H9 (cell line): ENCODE measurements around the gene DBNDD2. TPM values are rescaled to one million over a fixed set of nuclear protein-coding genes. Genes with fewer than 3 reads are reported as not detected.

ENCODE experiments used
- DNase-seq: peaks from one replicate; pipeline ENCODE4 v3.0.0-alpha.2; 2017
- H2AFZ ChIP-seq: one replicate; pipeline ENCODE4 v1.6.1; 2013; ENCODE audit warnings: mild to moderate bottlenecking, low read length, control low read depth, moderate library complexity
- H2AK5ac ChIP-seq: 2 replicates; pipeline ENCODE4 v1.6.1; 2013; ENCODE audit warnings: low read length, control low read depth, mixed read lengths; ENCODE audit not compliant: insufficient read length
- H2BK120ac ChIP-seq: one replicate; pipeline ENCODE4 v1.6.1; 2013; ENCODE audit warnings: low read depth, mild to moderate bottlenecking, low read length, control low read depth, inconsistent platforms; ENCODE audit not compliant: poor library complexity, severe bottlenecking
- H2BK12ac ChIP-seq: 2 replicates; pipeline ENCODE4 v1.6.1; 2013; ENCODE audit warnings: low read length, control low read depth, mixed read lengths, low read depth; ENCODE audit not compliant: insufficient read length
- H2BK15ac ChIP-seq: 2 replicates; pipeline ENCODE4 v1.6.1; 2013; ENCODE audit warnings: low read depth, low read length, control low read depth
- H2BK20ac ChIP-seq: one replicate; pipeline ENCODE4 v1.6.1; 2013; ENCODE audit warnings: low read depth, mild to moderate bottlenecking, low read length, control low read depth, inconsistent platforms; ENCODE audit not compliant: poor library complexity, severe bottlenecking
- H2BK5ac ChIP-seq: 2 replicates; pipeline ENCODE4 v1.6.1; 2013; ENCODE audit warnings: low read length, control low read depth, mixed read lengths; ENCODE audit not compliant: insufficient read length
- H3K14ac ChIP-seq: 2 replicates; pipeline ENCODE4 v1.6.1; 2013; ENCODE audit warnings: low read length, control low read depth; ENCODE audit not compliant: insufficient read depth
- H3K18ac ChIP-seq: 2 replicates; pipeline ENCODE4 v1.6.1; 2013; ENCODE audit warnings: low read depth, mild to moderate bottlenecking, mixed read lengths, low read length, control low read depth; ENCODE audit not compliant: insufficient read length
- H3K23ac ChIP-seq: 2 replicates; pipeline ENCODE4 v1.6.1; 2013; ENCODE audit warnings: low read length, control low read depth, mixed read lengths, low read depth; ENCODE audit not compliant: insufficient read length
- H3K23me2 ChIP-seq: 2 replicates; pipeline ENCODE4 v1.6.1; 2013; ENCODE audit warnings: low read depth, mild to moderate bottlenecking, mixed read lengths, low read length, control low read depth; ENCODE audit not compliant: insufficient read length, poor library complexity, severe bottlenecking
- H3K27ac ChIP-seq: 2 replicates; pipeline ENCODE4 v1.5.1; 2013; ENCODE audit warnings: low read length, control low read depth, mixed read lengths, low read depth; ENCODE audit not compliant: insufficient read length
- H3K27me3 ChIP-seq: 2 replicates; pipeline ENCODE4 v1.6.1; 2013; ENCODE audit warnings: low read length, control low read depth, inconsistent platforms; ENCODE audit not compliant: insufficient read depth
- H3K4ac ChIP-seq: 2 replicates; pipeline ENCODE4 v1.6.1; 2013; ENCODE audit warnings: low read depth, mild to moderate bottlenecking, control low read depth, inconsistent platforms, low read length, moderate library complexity
- H3K4me1 ChIP-seq: 2 replicates; pipeline ENCODE4 v1.6.1; 2013; ENCODE audit warnings: low read length, control low read depth, inconsistent platforms; ENCODE audit not compliant: insufficient read depth
- H3K4me2 ChIP-seq: 2 replicates; pipeline ENCODE4 v1.6.1; 2013; ENCODE audit warnings: low read length, control low read depth, mixed read lengths; ENCODE audit not compliant: insufficient read length, insufficient read depth
- H3K56ac ChIP-seq: 2 replicates; pipeline ENCODE4 v1.6.1; 2013; ENCODE audit warnings: low read depth, mild to moderate bottlenecking, mixed read lengths, low read length, control low read depth; ENCODE audit not compliant: insufficient read length
- H3K79me1 ChIP-seq: 2 replicates; pipeline ENCODE4 v1.6.1; 2013; ENCODE audit warnings: low read depth, mild to moderate bottlenecking, moderate library complexity, low read length, control low read depth, inconsistent platforms; ENCODE audit not compliant: insufficient read depth, poor library complexity, severe bottlenecking
- H3K79me2 ChIP-seq: 2 replicates; pipeline ENCODE4 v1.6.1; 2013; ENCODE audit warnings: low read length, control low read depth, inconsistent platforms; ENCODE audit not compliant: insufficient read depth
- H3K9ac ChIP-seq: 2 replicates; pipeline ENCODE4 v1.6.1; 2013; ENCODE audit warnings: low read length, control low read depth, mixed read lengths; ENCODE audit not compliant: insufficient read length; ENCODE audit errors: extremely low read depth
- H3K9me3 ChIP-seq: one replicate; pipeline ENCODE4 v1.6.1; 2013; ENCODE audit warnings: low read depth, low read length, inconsistent platforms; ENCODE audit not compliant: control insufficient read depth
- H3T11ph ChIP-seq: one replicate; pipeline ENCODE4 v1.6.1; 2013; ENCODE audit warnings: mild to moderate bottlenecking, low read length, control low read depth, inconsistent platforms
- H4K20me1 ChIP-seq: one replicate; pipeline ENCODE4 v1.6.1; 2013; ENCODE audit not compliant: control insufficient read depth, insufficient read length, insufficient read depth
- H4K5ac ChIP-seq: 2 replicates; pipeline ENCODE4 v1.6.1; 2013; ENCODE audit warnings: low read depth, mild to moderate bottlenecking, mixed read lengths, low read length, control low read depth; ENCODE audit not compliant: insufficient read length
- H4K8ac ChIP-seq: replicated peaks from 2 replicates; pipeline ENCODE4 v1.6.1; 2013; ENCODE audit warnings: low read length, control low read depth, mixed read lengths, low read depth; ENCODE audit not compliant: insufficient read length
- H4K91ac ChIP-seq: 2 replicates; pipeline ENCODE4 v1.6.1; 2013; ENCODE audit warnings: low read depth, mild to moderate bottlenecking, moderate library complexity, mixed read lengths, low read length, control low read depth; ENCODE audit not compliant: insufficient read length
- H3K27ac Mint-ChIP-seq, 3 experiments: 2 replicates in 2 of 3; 3 replicates in 1 of 3; pipeline ENCODE4 v1.8.0; 2020 to 2021; ENCODE audit warnings: mixed read lengths in 3 of 3, mild to moderate bottlenecking in 1 of 3, moderate library complexity in 1 of 3
- H3K27me3 Mint-ChIP-seq: 2 replicates; pipeline ENCODE4 v1.8.0; 2021; ENCODE audit warnings: low read depth, mild to moderate bottlenecking, moderate library complexity, mixed read lengths
- H3K36me3 Mint-ChIP-seq, 3 experiments: 2 replicates in 2 of 3; 3 replicates in 1 of 3; pipeline ENCODE4 v1.8.0; 2020 to 2021; ENCODE audit warnings: low read depth in 3 of 3, mixed read lengths in 3 of 3; ENCODE audit not compliant: insufficient read depth in 1 of 3
- H3K4me1 Mint-ChIP-seq, 2 experiments: 2 replicates each; pipeline ENCODE4 v1.8.0; 2020; ENCODE audit warnings: mixed read lengths in 2 of 2
- H3K4me3 Mint-ChIP-seq, 2 experiments: 2 replicates in 1 of 2; 3 replicates in 1 of 2; pipeline ENCODE4 v1.8.0; 2020 to 2021; ENCODE audit warnings: mild to moderate bottlenecking in 2 of 2, mixed read lengths in 2 of 2, moderate library complexity in 1 of 2
- H3K9me3 Mint-ChIP-seq, 2 experiments: 2 replicates in 1 of 2; 3 replicates in 1 of 2; pipeline ENCODE4 v1.8.0; 2020; ENCODE audit warnings: mild to moderate bottlenecking in 2 of 2, mixed read lengths in 2 of 2, moderate library complexity in 1 of 2
- CTCF ChIP-seq: fragments of 200-600 bp; sonication (generic); conservative IDR thresholded peaks from 3 replicates; pipeline ENCODE4 v1.8.0; 2021; ENCODE audit warnings: antibody characterized with exemption, mild to moderate bottlenecking
- WGBS: extraction: QIAGEN DNeasy Blood & Tissue Kit; methylation state at CpG from one replicate; pipeline ENCODE4 v1.1.7; 2013; ENCODE audit warnings: missing lambda C conversion rate, low lambda C conversion rate, mixed read lengths; ENCODE audit not compliant: insufficient read length; ENCODE audit errors: extremely low coverage; 5-methylcytosine and 5-hydroxymethylcytosine counted together
- total RNA-seq: library from RNA; stranded (reverse); gene quantifications from 2 replicates; pipeline ENCODE4 v1.2.1, GENCODE V29; 2021

DBNDD2 gene
- total RNA-seq, 1 experiment from 2014 or later, result 39.1 TPM

GRCh38 chr20:45448270-45448669 is 40.2 kb downstream of the DBNDD2 start:
- H3K4me1 Mint-ChIP-seq, result peaks cover 16 to 19% of the 10 kb centered on the region in 2 experiments

More at GRCh38 chr20:45448270-45448669, 40.2 kb downstream of the DBNDD2 start:
- DNase-seq, result no peak
- H3K9me3 ChIP-seq, result no peaks in the 10 kb centered on the region
- H3K27me3 ChIP-seq, result no peaks in the 10 kb centered on the region
- no peak overlapping the region for H3K23ac ChIP-seq
- H3K14ac ChIP-seq, result peak overlapping the region; percentile 9; the same call in 1 of the 2 replicates
- H2AK5ac ChIP-seq, result no peak overlapping the region
- no peak overlapping the region for H3T11ph ChIP-seq
- WGBS, result no CpG with 5 or more reads among the region's 6 CpGs
- no peak overlapping the region for H2BK20ac ChIP-seq
- H3K4me3 Mint-ChIP-seq, result no peak overlapping the region
- no peak overlapping the region for H3K18ac ChIP-seq
- H3K79me1 ChIP-seq, result no peaks in the 10 kb centered on the region
- no peak overlapping the region for H4K8ac ChIP-seq
- H4K91ac ChIP-seq, result no peak overlapping the region
- no peaks in the 10 kb centered on the region for H4K20me1 ChIP-seq
- no peak overlapping the region for H3K9ac ChIP-seq
- TF ChIP-seq CTCF, result no peak
- no peaks in the 10 kb centered on the region for H3K9me3 Mint-ChIP-seq
- no peak overlapping the region for H3K4me2 ChIP-seq
- no peaks in the 10 kb centered on the region for H3K79me2 ChIP-seq
- no peak overlapping the region for H2AFZ ChIP-seq
- H3K56ac ChIP-seq, result no peak overlapping the region
- no peak overlapping the region for H2BK120ac ChIP-seq
- no peak overlapping the region for H2BK12ac ChIP-seq
- no peaks in the 10 kb centered on the region for H3K23me2 ChIP-seq
- no peak overlapping the region for H3K27ac ChIP-seq
- H3K4me1 ChIP-seq, result no peaks in the 10 kb centered on the region
- H3K4ac ChIP-seq, result no peak overlapping the region
- no peak overlapping the region for H2BK5ac ChIP-seq
- no peak overlapping the region; a peak in 1 of 7 replicates for H3K27ac Mint-ChIP-seq
- no peak overlapping the region for H2BK15ac ChIP-seq
- no peak overlapping the region for H4K5ac ChIP-seq
- H3K36me3 Mint-ChIP-seq, result no peaks in the 10 kb centered on the region
- H3K27me3 Mint-ChIP-seq, result peaks cover 6% of the 10 kb centered on the region; the same call in 1 of the 2 replicates
